GM19035 (cell line): Measurements from ENCODE around the gene TBXAS1.
"Not testable (repeated sequence)": the region's sequence is repeated elsewhere in the genome, so short reads cannot be mapped to it uniquely, and the experiment has no call there.

Source experiments
- ATAC-seq: cut with Tn5 transposase; IDR thresholded peaks from one replicate; pipeline ENCODE4 v1.9.1; 2021; ENCODE audit not compliant: unreplicated experiment

TBXAS1 gene

DNA sequence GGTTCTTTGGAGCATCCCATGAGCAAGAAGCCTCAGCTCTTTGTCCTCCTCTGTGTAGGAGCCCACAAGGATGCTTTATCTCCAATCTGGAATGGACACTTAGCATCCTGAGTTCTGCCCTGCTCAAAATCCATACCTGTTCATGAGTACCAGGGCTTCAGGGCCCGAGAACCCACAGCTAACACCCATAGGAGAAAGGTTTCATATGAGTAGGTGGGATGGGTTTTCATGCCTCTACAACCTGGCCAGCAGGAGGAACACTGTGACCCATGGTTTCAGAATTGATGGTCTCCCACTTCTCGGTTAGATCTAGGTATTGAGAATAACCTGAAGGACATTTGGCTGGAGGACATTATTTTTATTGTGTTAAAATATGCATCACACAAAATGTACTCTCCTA lies 57.8 kb downstream of the TBXAS1 start:
- ATAC-seq: no peak

DNA sequence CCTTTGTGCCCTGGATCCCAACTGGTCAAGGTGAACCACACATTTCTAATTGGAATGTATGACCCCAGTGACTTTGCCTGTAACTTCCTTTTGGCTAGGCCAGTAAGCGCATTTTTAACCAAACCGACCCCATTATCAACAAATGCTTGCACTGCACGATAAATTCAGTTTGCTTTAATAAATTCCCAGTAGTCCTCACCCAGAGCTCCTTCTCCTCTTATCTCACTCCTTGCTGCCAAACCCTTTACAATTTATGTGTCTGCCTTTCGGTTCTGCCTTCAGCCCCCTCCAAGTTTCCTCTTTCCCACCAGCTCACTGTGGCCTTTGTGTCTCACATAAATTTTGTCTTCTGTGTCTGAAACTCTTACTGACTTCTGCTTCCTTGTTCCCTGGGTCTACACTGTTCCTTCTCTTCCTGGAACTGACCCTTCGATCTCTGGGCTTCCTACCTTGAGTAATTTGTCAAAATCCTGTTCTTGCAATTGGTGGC lies 59.0 kb downstream of the TBXAS1 start:
- no peak for ATAC-seq

DNA sequence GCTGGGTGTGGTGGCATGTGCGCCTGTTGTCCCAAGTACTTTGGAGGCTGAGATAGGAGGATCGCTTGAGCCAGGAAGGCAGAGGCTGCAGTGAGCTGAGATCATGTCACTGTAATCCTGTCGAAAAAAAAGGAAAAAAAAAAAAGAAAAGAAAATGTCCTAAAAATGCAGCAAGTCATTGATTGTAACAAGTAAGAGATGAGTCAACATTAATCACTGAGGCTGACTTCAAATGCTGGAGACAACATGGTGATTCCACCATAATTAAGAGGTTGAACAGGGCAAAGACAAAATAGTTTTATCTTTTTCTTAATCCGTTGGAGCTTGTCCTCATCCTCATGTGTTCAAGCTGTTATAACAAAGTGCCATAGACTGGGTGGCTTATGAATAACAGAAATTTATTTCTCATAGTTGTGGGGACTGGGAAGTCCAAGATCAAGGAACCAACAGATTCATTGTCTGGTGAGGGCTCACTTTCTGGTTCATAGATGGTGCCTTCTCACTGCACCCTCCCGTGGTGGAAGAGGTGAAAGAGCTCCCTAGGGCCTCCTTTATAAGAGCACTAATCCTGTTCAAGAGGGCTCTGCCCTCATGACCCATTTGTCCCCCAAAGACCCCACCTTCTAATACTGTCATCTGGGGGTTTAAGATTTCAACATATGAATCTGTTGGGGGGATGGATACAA lies 60.3 kb downstream of the TBXAS1 start:
- no peak for ATAC-seq

DNA sequence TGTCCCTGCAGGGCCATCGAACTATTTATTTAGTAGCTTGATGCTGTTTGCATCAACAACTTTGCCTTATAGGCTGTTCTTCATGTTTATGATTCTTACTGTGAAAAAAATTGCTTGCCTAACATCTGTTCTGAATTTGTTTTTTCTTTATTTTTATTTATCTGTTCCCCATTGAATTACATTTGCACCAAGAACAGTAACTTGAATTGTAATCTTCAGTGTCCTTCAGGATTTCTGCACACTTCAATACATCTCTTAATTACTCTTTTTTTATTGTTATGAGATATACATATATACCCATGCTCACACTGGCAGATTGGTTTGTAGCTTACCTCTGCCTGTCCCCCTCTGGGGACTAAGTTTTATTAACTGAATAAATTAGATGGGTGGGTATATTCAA lies 64.4 kb downstream of the TBXAS1 start:
- ATAC-seq: no peak

DNA sequence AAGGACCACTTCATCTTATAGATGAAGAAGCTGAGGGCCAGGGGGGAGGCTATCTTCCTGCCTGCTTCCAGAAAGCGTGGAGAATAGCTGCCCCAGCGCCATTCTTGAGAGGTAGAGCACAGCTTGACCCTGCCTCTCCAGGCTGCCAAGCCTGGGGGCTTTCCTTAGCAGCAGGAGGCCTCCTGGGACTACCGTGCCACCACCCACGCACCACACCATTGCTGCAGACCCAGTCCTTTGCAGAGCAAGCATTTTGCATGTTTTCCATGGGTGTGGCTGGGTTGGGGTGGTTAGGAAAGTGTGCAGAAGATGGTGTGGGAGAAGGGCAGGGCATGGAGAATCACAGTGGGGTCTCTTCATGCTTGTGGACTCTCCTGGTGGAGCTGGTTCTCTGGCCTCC lies 64.9 kb downstream of the TBXAS1 start:
- ATAC-seq: peak; percentile 56

DNA sequence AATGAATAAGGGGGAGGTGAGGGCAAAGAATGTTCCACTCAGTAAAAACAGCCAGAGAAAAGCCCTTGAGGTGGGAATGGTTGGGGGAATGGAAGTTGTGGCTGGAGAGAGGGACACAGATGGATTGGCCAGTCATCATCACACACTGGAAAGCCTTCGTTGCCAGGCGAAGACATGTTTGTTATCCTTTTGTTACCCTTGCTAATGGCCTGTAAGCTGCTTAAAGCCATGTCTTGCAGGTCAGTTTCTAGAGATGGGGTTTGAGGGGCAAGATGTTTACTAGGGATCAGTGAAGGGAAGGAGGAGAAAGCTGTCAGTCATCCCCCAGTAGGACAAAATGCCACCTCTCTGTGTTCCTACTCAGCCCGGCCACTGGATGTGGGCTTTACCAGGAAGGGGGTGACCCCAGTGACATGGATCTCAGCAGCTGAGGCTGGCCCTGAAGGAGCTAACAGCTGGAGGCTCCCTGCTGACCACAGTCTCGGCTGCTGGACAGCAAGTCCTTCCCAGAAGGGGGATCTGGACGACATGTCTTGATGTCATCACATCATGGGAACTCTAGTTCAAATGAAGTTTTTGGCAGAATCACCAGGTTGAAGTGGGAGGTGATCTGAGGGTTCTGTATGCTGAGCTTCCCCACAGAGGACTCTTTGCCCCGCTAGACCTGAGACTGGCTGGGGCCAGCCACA lies 66.2 kb downstream of the TBXAS1 start:
- no peak for ATAC-seq

DNA sequence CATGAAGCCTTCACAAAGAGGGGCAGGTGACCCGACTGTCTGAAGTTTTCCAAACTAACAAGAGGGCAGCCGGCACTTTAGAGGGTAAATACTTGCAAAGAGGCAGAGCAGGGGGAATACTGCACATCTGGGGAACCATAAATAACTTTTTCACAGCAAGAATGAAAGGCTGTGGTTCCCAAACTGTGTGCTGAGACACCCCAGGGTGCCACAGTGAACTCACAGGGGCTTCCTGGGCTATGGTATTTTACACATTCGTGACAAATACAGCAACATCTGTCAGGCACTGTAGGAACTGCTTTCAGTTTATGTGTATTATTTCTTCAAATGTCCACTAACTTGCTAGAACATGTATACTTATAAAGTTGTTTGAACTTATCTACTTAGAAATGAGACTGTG lies 67.2 kb downstream of the TBXAS1 start:
- ATAC-seq: no peak

DNA sequence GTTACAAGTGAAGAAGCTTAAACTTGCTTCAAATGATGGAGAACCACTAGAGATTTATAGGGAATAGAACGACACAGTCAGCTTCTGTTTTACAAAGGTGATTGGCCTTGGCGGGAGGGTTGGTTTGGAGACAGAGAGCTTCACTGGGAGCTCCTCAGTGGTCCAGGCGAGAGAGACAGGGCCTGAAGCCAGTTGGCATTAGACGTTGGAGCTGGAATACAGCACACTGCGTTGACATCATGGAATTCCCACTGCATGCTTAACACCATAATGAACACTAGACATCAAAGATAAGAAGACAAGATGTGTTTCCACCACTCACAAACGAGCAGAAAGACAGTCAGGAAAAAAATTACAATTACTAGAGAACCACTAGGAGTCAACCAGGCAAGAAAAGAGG lies 67.8 kb downstream of the TBXAS1 start:
- no peak for ATAC-seq

DNA sequence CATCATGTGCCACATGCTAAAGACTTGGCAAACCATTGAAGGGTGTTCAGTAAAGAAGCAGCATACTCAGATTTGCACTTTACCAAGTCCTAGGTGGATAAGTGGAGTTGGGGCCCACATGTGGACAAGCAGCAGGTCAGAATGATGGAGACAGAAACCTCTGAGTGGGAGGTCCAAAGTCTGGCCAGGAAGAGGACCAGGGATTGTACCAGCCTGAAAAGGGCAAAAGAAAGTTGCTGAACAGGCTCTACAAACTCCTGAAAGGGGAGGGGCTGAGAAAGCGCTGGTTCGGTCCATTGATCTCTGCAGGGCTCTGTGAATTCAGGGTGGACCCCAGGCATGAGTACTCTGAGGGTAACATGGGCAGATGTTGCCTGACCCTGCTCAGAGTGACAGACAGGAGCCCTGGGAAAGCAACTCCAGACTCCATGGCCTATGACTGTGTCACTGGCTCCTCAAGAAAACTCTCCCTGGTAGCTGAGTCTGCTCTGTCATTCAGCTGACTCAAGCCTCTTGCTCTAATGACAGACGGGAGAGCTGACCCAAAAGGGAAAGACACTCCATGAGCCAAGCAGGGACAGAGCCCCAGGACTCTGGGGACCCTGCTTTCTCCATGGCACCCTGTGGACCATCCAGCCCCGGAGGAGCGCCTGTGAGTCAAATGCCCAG lies 68.5 kb downstream of the TBXAS1 start:
- ATAC-seq: no peak

DNA sequence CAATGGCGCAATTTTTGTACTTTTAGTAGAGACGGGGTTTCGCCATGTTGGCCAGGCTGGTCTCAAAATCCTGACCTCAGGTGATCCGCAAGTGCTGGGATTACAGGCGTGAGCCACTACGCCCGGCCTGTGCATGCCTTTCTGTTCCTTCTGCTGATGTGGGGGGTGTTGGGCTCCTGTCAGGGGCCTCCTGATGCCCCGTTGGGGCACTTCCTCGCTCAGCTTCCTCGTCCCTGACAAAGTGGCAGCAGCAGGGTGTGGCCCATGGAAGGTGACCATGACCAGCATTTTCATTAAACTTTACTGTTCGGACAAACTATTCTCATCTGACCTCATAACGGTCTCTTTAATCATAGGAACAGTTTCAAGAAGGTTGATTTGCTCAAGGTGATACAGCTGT lies 69.4 kb downstream of the TBXAS1 start:
- no peak for ATAC-seq

DNA sequence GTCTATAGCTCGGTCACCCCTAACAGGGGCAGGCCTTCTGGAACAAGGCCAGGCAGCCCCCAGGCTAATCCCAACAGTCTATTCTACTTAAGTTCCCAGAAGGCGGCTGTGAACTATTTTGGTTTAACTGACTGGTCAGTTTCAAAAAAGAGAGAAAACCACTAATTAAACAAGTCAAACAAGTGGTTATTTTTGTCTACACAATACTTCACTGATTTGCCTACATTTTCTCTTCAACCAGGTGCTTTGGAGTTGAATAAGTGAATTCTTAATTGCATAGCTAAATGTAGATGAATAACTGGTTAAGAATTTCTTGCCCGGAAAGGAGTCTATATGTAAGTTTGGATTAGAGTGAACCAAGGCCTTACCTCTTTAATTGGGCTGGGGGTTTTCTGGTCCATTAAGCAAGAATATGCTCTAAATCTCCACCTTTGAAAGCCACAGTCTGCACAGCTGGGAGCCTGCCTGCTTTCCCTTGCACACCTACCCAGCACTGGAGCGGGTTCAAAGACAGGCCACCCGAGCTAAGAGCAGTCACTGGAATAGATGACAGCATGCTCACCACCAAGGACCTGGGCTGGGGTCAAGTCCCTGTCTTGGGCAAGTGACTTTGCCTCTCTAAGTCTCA lies 70.4 kb downstream of the TBXAS1 start:
- ATAC-seq: no peak

DNA sequence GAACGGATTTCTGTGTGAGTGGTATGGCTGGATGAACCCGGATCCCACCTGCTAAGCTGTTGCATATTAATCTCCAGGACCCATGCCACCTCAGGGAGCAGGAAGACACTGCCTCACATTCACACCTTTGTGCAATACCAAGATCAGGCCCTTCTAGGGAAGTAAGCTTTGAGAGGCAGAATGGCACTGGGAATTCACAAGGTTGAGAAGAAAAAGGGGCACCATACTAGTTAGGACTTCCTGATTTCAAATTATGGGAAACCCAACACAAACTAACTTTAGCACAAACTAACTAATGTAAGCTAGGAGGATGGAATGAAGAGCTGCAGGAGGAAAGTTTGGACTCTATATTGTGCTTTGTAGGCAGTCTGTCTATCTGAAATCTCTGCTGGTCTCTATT lies 71.3 kb downstream of the TBXAS1 start:
- ATAC-seq: no peak

DNA sequence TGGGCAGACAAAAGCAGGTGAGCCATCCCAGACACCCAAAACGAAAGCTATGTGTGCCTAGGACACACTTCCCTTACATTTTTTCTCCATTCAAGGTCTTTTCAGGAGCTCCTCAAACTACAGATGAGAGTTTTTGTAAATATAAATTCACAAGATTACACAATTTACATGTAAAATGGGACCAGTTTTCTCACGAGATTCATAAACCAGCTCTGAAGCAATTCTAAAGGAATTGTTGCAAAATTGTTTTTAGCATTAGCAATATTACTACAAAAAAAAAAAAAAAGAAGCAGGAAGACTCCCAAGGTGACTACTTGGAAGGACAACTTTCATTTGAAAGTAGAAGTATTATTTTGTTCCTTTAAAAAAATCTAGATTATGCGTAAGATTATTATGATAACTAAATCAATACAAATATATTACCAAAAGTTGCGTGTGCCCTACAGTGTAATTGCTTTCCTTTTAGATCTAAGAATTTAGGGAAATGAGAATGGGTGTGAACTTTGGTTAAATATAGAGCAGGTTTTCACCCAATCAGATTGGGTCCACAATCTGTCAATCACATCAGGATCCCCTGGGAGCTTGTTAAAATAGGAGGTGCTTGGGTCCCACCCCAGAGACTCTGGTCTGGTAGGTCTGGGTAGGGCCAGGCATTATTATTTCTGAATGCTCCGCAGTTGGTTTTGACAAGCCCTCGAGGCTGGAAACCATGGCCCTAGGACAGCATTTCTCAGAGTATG lies 72.2 kb downstream of the TBXAS1 start:
- no peak for ATAC-seq

DNA sequence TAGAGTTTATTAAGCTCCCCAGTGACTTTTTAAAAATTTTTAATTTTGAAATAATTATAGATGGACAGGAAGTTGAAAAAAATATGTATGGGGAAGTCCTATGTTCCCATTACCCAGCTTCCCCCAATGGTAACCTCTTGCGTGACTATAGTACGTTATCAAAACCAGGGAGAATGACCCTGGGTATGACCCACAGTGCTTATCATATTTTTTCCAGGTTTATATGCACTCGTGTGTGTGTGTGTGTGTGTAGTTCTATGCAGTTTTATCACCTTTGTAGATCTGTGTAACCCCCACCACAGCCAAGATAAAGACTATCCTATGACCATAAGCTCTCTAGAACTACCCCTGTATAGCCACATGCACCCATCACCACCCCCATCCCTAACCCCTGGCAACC lies 72.8 kb downstream of the TBXAS1 start:
- ATAC-seq: no peak

DNA sequence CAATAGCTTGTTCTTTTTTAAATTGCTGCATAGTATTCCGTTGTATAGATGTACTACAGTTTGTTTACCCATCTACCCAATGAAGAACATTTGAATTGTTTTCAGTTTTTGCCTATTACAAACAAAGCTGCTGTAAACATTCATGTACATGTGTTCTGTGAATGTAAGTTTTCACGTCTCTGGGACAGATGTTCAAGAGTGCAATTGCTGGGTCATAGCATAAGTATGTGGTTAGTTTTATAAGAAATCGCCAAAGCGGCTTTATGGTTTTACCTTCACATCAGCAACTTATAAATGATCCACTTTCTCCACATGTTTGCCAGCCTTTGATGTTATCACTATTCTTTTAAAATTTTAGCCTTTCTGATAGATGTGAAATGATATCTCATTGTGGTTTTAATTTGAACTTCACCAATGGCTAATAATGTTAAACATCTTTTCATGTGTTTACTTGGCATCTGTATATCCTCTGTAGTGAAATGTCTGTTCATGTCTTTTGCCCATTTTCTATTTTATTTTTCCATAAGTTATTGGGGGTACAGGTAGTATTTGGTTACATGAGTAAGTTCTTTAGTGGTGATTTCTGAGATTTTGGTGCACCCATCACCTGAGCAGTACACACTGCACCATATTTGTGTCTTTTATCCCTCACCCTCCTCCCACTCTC lies 73.5 kb downstream of the TBXAS1 start:
- ATAC-seq: no peak

DNA sequence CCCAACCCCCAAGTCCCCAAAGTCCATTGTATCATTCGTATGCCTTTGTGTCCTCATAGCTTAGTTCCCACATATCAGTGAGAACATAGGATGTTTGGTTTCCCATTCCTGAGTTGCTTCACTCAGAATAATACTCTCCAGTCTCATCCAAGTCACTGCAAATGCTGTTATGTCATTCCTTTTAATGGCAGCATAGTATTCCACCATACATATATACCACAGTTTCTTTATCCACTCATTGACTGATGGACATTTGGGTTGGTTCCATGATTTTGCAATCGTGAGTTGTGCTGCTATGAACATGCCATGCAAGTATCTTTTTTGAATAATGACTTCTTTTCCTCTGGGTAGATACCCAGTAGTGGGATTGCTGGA lies 74.0 kb downstream of the TBXAS1 start:
- not testable (repeated sequence) for ATAC-seq

DNA sequence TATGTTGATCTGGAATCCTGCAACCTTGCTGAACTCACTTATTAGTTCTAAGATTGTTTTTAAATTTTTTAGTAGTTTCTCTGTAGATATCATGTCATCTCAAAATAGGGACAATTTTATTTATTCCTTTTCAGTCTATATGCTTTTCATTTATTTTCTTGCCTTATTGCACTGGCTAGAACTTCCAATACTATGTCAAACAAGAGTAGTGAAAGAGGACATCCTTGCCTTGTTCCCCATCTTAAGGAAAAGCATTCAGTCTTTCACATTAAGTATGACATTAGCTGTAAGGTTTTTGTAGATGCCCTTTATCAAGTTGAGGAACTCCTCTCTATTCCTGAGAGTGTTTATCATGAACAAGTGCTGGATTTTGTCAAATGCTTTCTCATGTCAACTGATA lies 77.8 kb downstream of the TBXAS1 start:
- ATAC-seq: no peak

DNA sequence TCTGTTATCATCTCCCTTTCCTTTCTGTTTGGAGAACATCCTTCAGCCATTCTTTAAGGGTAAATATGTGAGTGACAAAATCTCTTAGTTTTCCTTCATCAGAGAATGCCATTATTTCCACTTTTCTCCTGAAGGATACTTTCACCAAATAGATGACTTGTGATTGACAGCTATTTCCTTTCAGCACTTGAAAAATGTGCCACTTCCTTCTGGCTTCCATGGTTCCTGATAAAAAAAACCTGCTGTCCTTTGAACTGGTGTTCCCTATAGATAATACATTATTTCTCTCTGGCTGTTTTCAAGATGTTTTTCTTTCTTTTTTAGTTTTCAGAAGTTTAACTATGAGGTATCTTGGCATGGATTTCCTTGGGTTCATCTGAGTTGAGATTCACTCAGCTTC lies 79.7 kb downstream of the TBXAS1 start:
- ATAC-seq: no peak

DNA sequence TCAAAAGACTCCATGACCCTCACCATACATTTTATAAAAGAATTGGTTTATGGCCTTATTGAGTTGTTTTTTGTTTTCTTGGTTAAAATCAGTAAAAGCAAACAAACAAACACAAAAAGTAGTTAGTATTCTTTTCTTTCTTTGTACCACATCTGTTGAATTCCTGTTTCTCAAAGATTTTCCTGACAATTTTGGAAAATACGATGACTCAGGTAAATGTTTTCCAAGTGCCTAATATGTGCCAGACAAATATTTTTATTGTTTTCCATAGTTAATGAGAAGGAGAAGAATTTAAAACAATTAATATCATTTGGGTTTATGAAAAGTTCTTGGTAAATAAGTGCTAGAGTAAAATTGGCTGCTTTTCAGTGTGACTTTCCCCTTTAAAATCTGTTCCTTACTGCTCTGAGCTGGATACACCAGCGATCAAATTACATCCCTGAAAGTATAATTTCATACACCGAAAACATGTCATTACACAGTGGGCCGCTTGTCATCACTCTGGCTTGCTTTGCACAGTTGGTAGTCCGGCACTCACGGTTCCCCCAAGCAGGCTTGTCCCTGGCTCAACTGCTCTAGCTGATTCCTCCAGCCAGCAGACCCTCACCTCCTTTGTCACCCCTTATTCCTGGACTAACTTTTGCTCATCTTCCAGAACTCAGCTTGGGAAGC lies 80.5 kb downstream of the TBXAS1 start:
- ATAC-seq: no peak
